PC-3 (cell line): ENCODE measurements around the gene FOXA3.

ENCODE experiments used
- CTCF ChIP-seq: fragments of 300-600 bp; sonication (generic); conservative IDR thresholded peaks from 2 replicates; pipeline ENCODE4 v1.5.1; 2017; ENCODE audit warnings: antibody characterized with exemption, low read depth, mild to moderate bottlenecking, low read length
- EZH2phosphoT487 ChIP-seq: fragments of 300-600 bp; sonication (generic); IDR thresholded peaks from 2 replicates; pipeline ENCODE4 v1.6.1; 2018; ENCODE audit warnings: mild to moderate bottlenecking, antibody characterized with exemption, low read length, borderline replicate concordance

- TF ChIP-seq CTCF (no peak), EZH2phosphoT487 (no peak)
These were observed 12.0 kb downstream of the FOXA3 start for GRCh38 chr19:45876161-45876410.
